C4-2B (cell line): Measurements from ENCODE around the gene KDSR.

Experiments used
- H3K27ac ChIP-seq: fragments of 450-650 bp; 2 replicates; pipeline ENCODE4 v1.5.1; 2017
- CTCF ChIP-seq: fragments of 450-650 bp; conservative IDR thresholded peaks from 2 replicates; pipeline ENCODE4 v1.5.1; 2017; ENCODE audit warnings: mild to moderate bottlenecking
- ZFX ChIP-seq: fragments of 450-650 bp; IDR thresholded peaks from 2 replicates; pipeline ENCODE4 v1.6.1; 2017

The KDSR gene

GRCh38 chr18:63286926-63287325 lies 80.1 kb downstream of the KDSR start:
- TF ChIP-seq CTCF (no peak), ZFX (no peak)
- H3K27ac ChIP-seq, result no peak overlapping the region

- TF ChIP-seq CTCF, result no peak
- no peak for TF ChIP-seq ZFX
- no peak overlapping the region for H3K27ac ChIP-seq
These were observed 81.9 kb downstream of the KDSR start for GRCh38 chr18:63284827-63285733.

GRCh38 chr18:63284173-63284799 lies 82.7 kb downstream of the KDSR start:
- TF ChIP-seq CTCF (no peak), ZFX (no peak)
- no peak overlapping the region for H3K27ac ChIP-seq

GRCh38 chr18:63283305-63284094 lies 83.5 kb downstream of the KDSR start:
- H3K27ac ChIP-seq, result no peak overlapping the region
- TF ChIP-seq CTCF (no peak), ZFX (no peak)

- no peak overlapping the region for H3K27ac ChIP-seq
- TF ChIP-seq ZFX (no peak), CTCF (no peak)
These were observed 84.2 kb downstream of the KDSR start for GRCh38 chr18:63282793-63283192.
